Measurements from ENCODE around the gene PAXX. TPM values are rescaled to one million over a fixed set of nuclear protein-coding genes. Genes with fewer than 3 reads are reported as not detected.

PAXX gene
- total RNA-seq, 1 donor from 2014 or later = 19.8 TPM

DNA sequence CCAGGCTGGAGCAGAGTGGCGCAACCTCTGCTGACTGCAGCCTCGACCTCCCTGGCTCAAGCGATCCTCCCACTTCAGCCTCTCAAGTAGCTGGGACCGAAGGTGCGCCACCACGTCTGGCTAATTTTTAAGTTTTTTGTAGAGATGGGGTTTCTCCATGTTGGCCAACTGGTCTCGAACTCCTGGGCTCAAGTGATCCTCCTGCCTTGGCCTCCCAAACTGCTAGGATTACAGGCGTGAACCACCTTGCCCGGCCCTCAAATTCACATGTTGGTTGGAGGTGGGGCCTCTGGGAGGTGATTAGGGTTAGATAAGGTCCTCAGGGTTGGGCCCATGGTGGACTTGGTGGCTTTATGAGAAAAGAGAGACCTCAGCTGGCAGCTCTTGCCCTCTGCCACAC, 30.1 kb upstream of the PAXX start:
- intact Hi-C loops (cut with micrococcal nuclease) = no loop called here
- DNase-seq = no peak
- Histone ChIP-seq H3K27me3 (ENCODE audit: low read depth) (no peaks in the 10 kb centered on the region), H3K4me3 (no peak overlapping the region), H3K4me1 (peaks cover 45% of the 10 kb centered on the region), H3K27ac (replicated peaks) (peak overlapping the region; percentile 64), H3K9me3 (replicated peaks) (no peaks in the 10 kb centered on the region), H3K36me3 (no peaks in the 10 kb centered on the region)
- no peak for TF ChIP-seq CTCF (IDR thresholded peaks at IDR 0.05; ENCODE audit: borderline replicate concordance)

GRCh38 chr9:136962701-136963248, 29.4 kb upstream of the PAXX start:
- intact Hi-C loops (cut with micrococcal nuclease) = no loop called here
- peaks cover 45% of the 10 kb centered on the region for H3K4me1 ChIP-seq
- H3K27ac ChIP-seq (replicated peaks) = no peak overlapping the region
- no peak for DNase-seq
- H3K36me3 ChIP-seq = no peaks in the 10 kb centered on the region
- H3K9me3 ChIP-seq (replicated peaks) = no peaks in the 10 kb centered on the region
- no peaks in the 10 kb centered on the region for H3K27me3 ChIP-seq (ENCODE audit: low read depth)
- H3K4me3 ChIP-seq = no peak overlapping the region
- TF ChIP-seq CTCF (IDR thresholded peaks at IDR 0.05; ENCODE audit: borderline replicate concordance) = no peak

- intact Hi-C loops (cut with micrococcal nuclease) = no loop called here
- Histone ChIP-seq H3K36me3 (no peaks in the 10 kb centered on the region), H3K27ac (replicated peaks) (no peak overlapping the region), H3K4me3 (no peak overlapping the region), H3K9me3 (replicated peaks) (no peaks in the 10 kb centered on the region), H3K4me1 (peaks cover 49% of the 10 kb centered on the region), H3K27me3 (ENCODE audit: low read depth) (no peaks in the 10 kb centered on the region)
- TF ChIP-seq CTCF (IDR thresholded peaks at IDR 0.05; ENCODE audit: borderline replicate concordance) = no peak
- DNase-seq = no peak
These were observed 28.9 kb upstream of the PAXX start for GRCh38 chr9:136963341-136963740.

DNA sequence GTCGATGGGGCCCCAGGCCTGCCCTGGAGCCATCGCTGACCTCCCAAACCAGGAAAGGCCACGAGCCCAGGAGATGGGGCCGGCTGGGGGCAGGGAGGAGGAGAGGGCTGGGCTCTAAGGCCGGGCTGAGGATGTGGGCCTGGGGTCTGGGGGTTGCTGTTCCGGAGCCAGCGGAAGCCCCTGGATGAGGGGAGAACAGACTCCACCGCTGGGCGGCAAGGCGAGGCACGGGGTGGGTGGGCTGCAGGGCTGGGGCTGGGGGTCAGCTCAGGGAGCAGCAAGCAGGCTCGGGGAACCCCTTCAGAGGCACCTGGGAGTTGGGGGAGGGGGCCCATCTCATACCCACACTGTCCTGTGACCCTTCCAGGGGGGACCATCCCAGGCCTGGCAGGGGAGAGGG, 28.5 kb upstream of the PAXX start:
- Histone ChIP-seq H3K4me1 (peaks cover 53% of the 10 kb centered on the region), H3K36me3 (no peaks in the 10 kb centered on the region), H3K9me3 (replicated peaks) (no peaks in the 10 kb centered on the region), H3K27ac (replicated peaks) (no peak overlapping the region), H3K27me3 (ENCODE audit: low read depth) (no peaks in the 10 kb centered on the region), H3K4me3 (no peak overlapping the region)
- TF ChIP-seq CTCF (IDR thresholded peaks at IDR 0.05; ENCODE audit: borderline replicate concordance) = no peak
- intact Hi-C loops (cut with micrococcal nuclease) = no loop called here
- DNase-seq = no peak

DNA sequence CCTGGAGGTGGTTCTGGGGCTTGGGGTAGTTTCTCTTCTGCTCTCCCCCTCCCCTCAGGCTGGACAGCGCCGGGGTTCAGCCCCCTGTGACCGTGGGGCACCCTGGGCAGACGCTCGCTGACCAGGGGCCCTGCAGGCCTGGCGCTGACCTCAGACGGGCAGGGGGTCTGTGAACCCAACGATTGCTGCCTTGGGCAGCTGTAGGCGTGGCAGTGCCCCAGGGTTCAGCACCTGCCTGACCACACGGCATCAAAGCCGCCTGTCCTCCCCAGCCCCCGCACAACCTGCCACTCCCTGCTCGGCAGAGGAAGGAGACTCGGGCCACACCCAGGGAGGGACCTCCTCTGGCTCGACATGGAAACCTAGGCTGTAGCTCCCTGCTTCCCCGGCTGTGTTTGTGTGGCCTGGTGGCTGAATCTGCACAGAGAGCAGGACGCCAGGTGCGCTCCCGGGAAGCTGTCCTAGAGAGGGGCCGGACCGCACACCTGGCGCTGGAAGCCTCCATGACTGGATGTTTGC, 28.0 kb upstream of the PAXX start:
- DNase-seq = no peak
- Histone ChIP-seq H3K27me3 (ENCODE audit: low read depth) (no peaks in the 10 kb centered on the region), H3K4me1 (peaks cover 56% of the 10 kb centered on the region), H3K36me3 (no peaks in the 10 kb centered on the region), H3K27ac (replicated peaks) (no peak overlapping the region), H3K9me3 (replicated peaks) (no peaks in the 10 kb centered on the region), H3K4me3 (no peak overlapping the region)
- no peak for TF ChIP-seq CTCF (IDR thresholded peaks at IDR 0.05; ENCODE audit: borderline replicate concordance)
- intact Hi-C loops (cut with micrococcal nuclease) = no loop called here

All from left ventricle myocardium inferior (tissue), 1 donor.